GM21576 (cell line): Measurements from ENCODE around the gene ZWINT.
A peak's percentile ranks its signal among the peaks of the same experiment; 100 is the strongest.

Experiments used
- ATAC-seq: cut with Tn5 transposase; IDR thresholded peaks from one replicate; pipeline ENCODE4 v1.9.1; 2021; ENCODE audit warnings: mild to moderate bottlenecking, moderate library complexity; ENCODE audit not compliant: unreplicated experiment

Gene ZWINT

GRCh38 chr10:56360967-56361612, at the start of gene ZWINT:
TSS of gene ZWINT (minus strand) at chr10:56361259. CDS start at chr10:56361236, 23 bp downstream.
- peak; percentile 98 for ATAC-seq

GRCh38 chr10:56383806-56384205, 22.7 kb upstream of the ZWINT start:
- no peak for ATAC-seq

GRCh38 chr10:56370217-56371113, 9.4 kb upstream of the ZWINT start:
- ATAC-seq: no peak

GRCh38 chr10:56360583-56360966, 484 bp downstream of the ZWINT start:
- ATAC-seq: no peak

- no peak for ATAC-seq
These were observed 1.2 kb downstream of the ZWINT start for GRCh38 chr10:56359837-56360236.

GRCh38 chr10:56357018-56357417, 4.0 kb downstream of the ZWINT start:
- no peak for ATAC-seq

GRCh38 chr10:56351909-56352630, 9.0 kb downstream of the ZWINT start:
- ATAC-seq: no peak

GRCh38 chr10:56349611-56350010, 11.4 kb downstream of the ZWINT start:
- ATAC-seq: no peak

- no peak for ATAC-seq
These were observed 13.0 kb downstream of the ZWINT start for GRCh38 chr10:56348101-56348500.

GRCh38 chr10:56346845-56347415, 14.1 kb downstream of the ZWINT start:
- no peak for ATAC-seq

- no peak for ATAC-seq
These were observed 19.4 kb downstream of the ZWINT start for GRCh38 chr10:56341612-56342011.

- no peak for ATAC-seq
These were observed 31.1 kb downstream of the ZWINT start for GRCh38 chr10:56329961-56330360.

- ATAC-seq: no peak
These were observed 33.9 kb downstream of the ZWINT start for GRCh38 chr10:56327118-56327517.

- peak; percentile 86 for ATAC-seq
These were observed 41.7 kb downstream of the ZWINT start for GRCh38 chr10:56319386-56319785.

GRCh38 chr10:56318816-56319215, 42.2 kb downstream of the ZWINT start:
- ATAC-seq: peak; percentile 35

- no peak for ATAC-seq
These were observed 43.5 kb downstream of the ZWINT start for GRCh38 chr10:56317603-56318002.

- ATAC-seq: no peak
These were observed 44.5 kb downstream of the ZWINT start for GRCh38 chr10:56316603-56317002.
